HCT116 (cell line): Measurements from ENCODE around the gene PKM. TPM values are rescaled to one million over a fixed set of nuclear protein-coding genes. Genes with fewer than 3 reads are reported as not detected.

Experiments used
- ATAC-seq: fragments of 200-7000 bp; cut with Tn5 transposase; 2 replicates; pipeline ENCODE4 v1.9.1; 2020; ENCODE audit warnings: mild to moderate bottlenecking, moderate library complexity
- BruUV-seq: library from RNA; stranded (reverse); fragments of 400-500 nt; replicated peaks from 2 replicates; lab custom pipeline; 2021; lab: Mats Ljungman, UMichigan
- CTCF ChIA-PET: fragments of 300-600 bp; sonication (Branson Sonifier 250); formaldehyde crosslinking; loops from one replicate; lab custom pipeline; 2021; ENCODE audit warnings: antibody characterized with exemption; lab: Charles Lee
- POLR2A ChIA-PET: fragments of 300-600, 350-600 bp; sonication (Branson Sonifier 250); formaldehyde crosslinking; loops from one replicate; lab custom pipeline; 2021; ENCODE audit warnings: antibody characterized with exemption; lab: Charles Lee
- RAD21 ChIA-PET, 2 experiments: fragments of 300-600 bp; sonication (Branson Sonifier 250); formaldehyde crosslinking; loops; one replicate each; lab custom pipeline; 2023; ENCODE audit warnings: low total read pairs in 2 of 2; ENCODE audit not compliant: uncharacterized antibody in 2 of 2, unreplicated experiment in 2 of 2, low non-redundant PET in 1 of 2; lab: Charles Lee
- DNase-seq: peaks from one replicate; pipeline ENCODE4 v3.0.0-alpha.2; 2010; ENCODE audit warnings: low read depth, low spot score
- H2AFZ ChIP-seq: fragments of 200-600 bp; shearing (Covaris generic), sonication (generic); 2 replicates; pipeline ENCODE4 v1.6.1; 2017; ENCODE audit warnings: low read depth, mixed run types, mixed read lengths, antibody characterized with exemption, low read length; ENCODE audit not compliant: poor library complexity, severe bottlenecking
- H3K27ac ChIP-seq: 2 replicates; pipeline ENCODE4 v1.5.1; 2012; ENCODE audit warnings: low read depth, low read length
- H3K27me3 ChIP-seq: fragments of 200-600 bp; sonication (generic); 2 replicates; pipeline ENCODE4 v1.6.1; 2016; ENCODE audit warnings: mixed run types, low read length, mixed read lengths; ENCODE audit not compliant: insufficient read depth
- H3K36me3 ChIP-seq, 2 experiments: fragments of 200-500 bp in 1 of 2; fragments of 200-600 bp in 1 of 2; sonication (Bioruptor generic) in 1 of 2; sonication (generic) in 1 of 2; 2 replicates each; pipeline versions ENCODE4 v1.5.1 to v1.6.1; 2014 to 2016; ENCODE audit warnings: low read length in 2 of 2, inconsistent platforms in 1 of 2, mixed read lengths in 1 of 2, mixed run types in 1 of 2; ENCODE audit not compliant: insufficient read depth in 2 of 2, control insufficient read depth in 1 of 2
- H3K4me1 ChIP-seq, 2 experiments: fragments of 200-600 bp in 1 of 2; sonication (generic) in 1 of 2; 2 replicates each; pipeline versions ENCODE4 v1.5.1 to v1.6.1; 2012 to 2017; ENCODE audit warnings: low read length in 2 of 2, inconsistent platforms in 1 of 2, mild to moderate bottlenecking in 1 of 2, mixed read lengths in 1 of 2, mixed run types in 1 of 2, moderate library complexity in 1 of 2; ENCODE audit not compliant: insufficient read depth in 2 of 2, control insufficient read depth in 1 of 2
- H3K4me2 ChIP-seq: fragments of 200-600 bp; sonication (generic); 2 replicates; pipeline ENCODE4 v1.6.1; 2017; ENCODE audit warnings: mixed run types, low read length, mixed read lengths
- H3K4me3 ChIP-seq, 2 experiments: fragments of 200-600 bp in 1 of 2; sonication (generic) in 1 of 2; replicated peaks in 1 of 2; 2 replicates each; pipeline ENCODE4 v1.5.1; 2011 to 2016; ENCODE audit warnings: low read length in 2 of 2, control low read depth in 1 of 2, low read depth in 1 of 2, mild to moderate bottlenecking in 1 of 2, mixed read lengths in 1 of 2, mixed run types in 1 of 2
- H3K79me2 ChIP-seq: fragments of 200-600 bp; sonication (generic); 2 replicates; pipeline ENCODE4 v1.6.1; 2017; ENCODE audit warnings: mild to moderate bottlenecking, mixed run types, low read length, moderate library complexity, mixed read lengths; ENCODE audit not compliant: insufficient read depth
- H3K9ac ChIP-seq: fragments of 200-600 bp; sonication (generic); 2 replicates; pipeline ENCODE4 v1.6.1; 2016; ENCODE audit warnings: low read length, mixed read lengths
- H3K9me2 ChIP-seq: fragments of 200-600 bp; sonication (generic), shearing (Covaris generic); 2 replicates; pipeline ENCODE4 v1.6.1; 2017; ENCODE audit warnings: mixed run types, mild to moderate bottlenecking, moderate library complexity; ENCODE audit not compliant: insufficient read depth
- H3K9me3 ChIP-seq, 2 experiments: fragments of 200-500 bp in 1 of 2; fragments of 200-600 bp in 1 of 2; sonication (Bioruptor generic) in 1 of 2; sonication (generic) in 1 of 2; 2 replicates each; pipeline ENCODE4 v1.6.1; 2014 to 2017; ENCODE audit warnings: low read length in 2 of 2, mixed read lengths in 2 of 2, inconsistent platforms in 1 of 2, low read depth in 1 of 2, mild to moderate bottlenecking in 1 of 2, mixed run types in 1 of 2, moderate library complexity in 1 of 2; ENCODE audit not compliant: control insufficient read depth in 1 of 2, insufficient read depth in 1 of 2
- H4K20me1 ChIP-seq: fragments of 200-600 bp; sonication (generic), shearing (Covaris generic); 2 replicates; pipeline ENCODE4 v1.6.1; 2017; ENCODE audit warnings: mixed run types, mild to moderate bottlenecking, moderate library complexity; ENCODE audit not compliant: insufficient read depth
- CBX3 ChIP-seq: IDR thresholded peaks from 2 replicates; pipeline ENCODE4 v1.6.1; 2012; ENCODE audit warnings: low read depth
- CEBPB ChIP-seq: IDR thresholded peaks from 2 replicates; pipeline ENCODE4 v1.6.1; 2012; ENCODE audit warnings: low read depth
- EGR1 ChIP-seq: IDR thresholded peaks from 2 replicates; pipeline ENCODE4 v1.6.1; 2012; ENCODE audit warnings: low read depth
- ELF1 ChIP-seq: IDR thresholded peaks from 2 replicates; pipeline ENCODE4 v1.6.1; 2012; ENCODE audit warnings: low read depth, borderline replicate concordance
- EZH2phosphoT487 ChIP-seq: fragments of 200-600 bp; IDR thresholded peaks from 2 replicates; pipeline ENCODE4 v1.6.1; 2018; ENCODE audit warnings: antibody characterized with exemption, borderline replicate concordance
- JUND ChIP-seq: IDR thresholded peaks from 2 replicates; pipeline ENCODE4 v1.6.1; 2012
- POLR2A ChIP-seq: IDR thresholded peaks from 2 replicates; pipeline ENCODE4 v1.7.0; 2011; ENCODE audit warnings: borderline replicate concordance; ENCODE audit not compliant: insufficient read depth, insufficient read length; ENCODE audit errors: extremely low read depth
- POLR2AphosphoS5 ChIP-seq: IDR thresholded peaks from 2 replicates; pipeline ENCODE4 v1.6.1; 2011; ENCODE audit warnings: mild to moderate bottlenecking, low read depth, low read length, moderate library complexity
- RAD21 ChIP-seq: IDR thresholded peaks from 2 replicates; pipeline ENCODE4 v1.6.1; 2012; ENCODE audit warnings: low read depth, mild to moderate bottlenecking
- SIN3A ChIP-seq: IDR thresholded peaks from 2 replicates; pipeline ENCODE4 v1.6.1; 2012; ENCODE audit warnings: low read depth
- SP1 ChIP-seq: IDR thresholded peaks from 2 replicates; pipeline ENCODE4 v1.6.1; 2012; ENCODE audit warnings: low read depth
- SRF ChIP-seq: IDR thresholded peaks from 2 replicates; pipeline ENCODE4 v1.6.1; 2012; ENCODE audit warnings: low read depth
- TCF7L2 ChIP-seq: IDR thresholded peaks from 2 replicates; pipeline ENCODE4 v1.7.0; 2011; ENCODE audit warnings: borderline replicate concordance, inconsistent platforms; ENCODE audit not compliant: insufficient read depth, insufficient read length; ENCODE audit errors: extremely low read depth
- YY1 ChIP-seq: IDR thresholded peaks from 2 replicates; pipeline ENCODE4 v1.6.1; 2011; ENCODE audit warnings: low read length, low read depth, moderate library complexity, mild to moderate bottlenecking; ENCODE audit not compliant: insufficient replicate concordance; ENCODE audit errors: extremely low read depth
- ZBTB33 ChIP-seq: IDR thresholded peaks from 2 replicates; pipeline ENCODE4 v1.6.1; 2011; ENCODE audit warnings: mild to moderate bottlenecking, low read length, moderate library complexity; ENCODE audit not compliant: insufficient replicate concordance; ENCODE audit errors: extremely low read depth
- ZFX ChIP-seq: fragments of 450-650 bp; IDR thresholded peaks from 2 replicates; pipeline ENCODE4 v1.6.1; 2017
- ZNF274 ChIP-seq: fragments of 200-500 bp; sonication (Bioruptor generic); IDR thresholded peaks from 2 replicates; pipeline ENCODE4 v1.6.1; 2014; ENCODE audit warnings: mild to moderate bottlenecking, low read depth, low read length, inconsistent platforms
- intact Hi-C: fragments of 100-400 bp; cut with micrococcal nuclease; formaldehyde crosslinking; loops from 2 replicates; pipeline ENCODE4 v1.10.0; 2022
- total RNA-seq: library from RNA; stranded (reverse); gene quantifications from one replicate; pipeline ENCODE4 v1.2.1, GENCODE V29; 2021; ENCODE audit not compliant: unreplicated experiment
- TF ChIP-seq, protein P1 (sequence below), 3 experiments: fragments of 200-600 bp in 1 of 3; sonication (generic) in 1 of 3; IDR thresholded peaks in 2 of 3; conservative IDR thresholded peaks in 1 of 3; 2 replicates each; pipeline ENCODE4 v1.5.1; 2012 to 2017; ENCODE audit warnings: low read depth in 2 of 3, low read length in 2 of 3, antibody characterized with exemption in 1 of 3, borderline replicate concordance in 1 of 3, control low read depth in 1 of 3, mild to moderate bottlenecking in 1 of 3, mixed read lengths in 1 of 3, mixed run types in 1 of 3, moderate library complexity in 1 of 3; ENCODE audit not compliant: insufficient read depth in 1 of 3
- TF ChIP-seq, protein P2 (sequence below): IDR thresholded peaks from 2 replicates; pipeline ENCODE4 v1.6.1; 2012; ENCODE audit warnings: low read depth
- TF ChIP-seq, protein P3 (sequence below): IDR thresholded peaks from 2 replicates; pipeline ENCODE4 v1.6.1; 2012

The PKM gene
- total RNA-seq, 1 experiment from 2014 or later, result 1,664 TPM

- ChIA-PET CTCF (no interaction called here), POLR2A (interaction anchor here (1.5 kb wide), 1 partner anchor 10 kb away, joined by 3 read pairs; the partner anchor contains the start of gene GRAMD2A), RAD21 (no interaction called here)
- Histone ChIP-seq H3K4me1 (no peaks in the 10 kb centered on the region), H3K9me2 (no peaks in the 10 kb centered on the region), H3K36me3 (peaks cover 94 to 98% of the 10 kb centered on the region in 2 experiments), H3K27me3 (no peaks in the 10 kb centered on the region), H3K9ac (no peak overlapping the region), H3K4me2 (no peak overlapping the region), H4K20me1 (peaks cover 32% of the 10 kb centered on the region; the same call in 1 of the 2 replicates), H3K9me3 (no peaks in the 10 kb centered on the region), H2AFZ (no peak overlapping the region), H3K27ac (no peak overlapping the region), H3K79me2 (peaks cover 97% of the 10 kb centered on the region), H3K4me3 (no peak overlapping the region)
- intact Hi-C loops, result no loop called here
- ATAC-seq (no peak), DNase-seq (no peak)
- BruUV-seq, result no TSS peak
- TF ChIP-seq EGR1 (no peak), YY1 (no peak), SP1 (no peak), POLR2AphosphoS5 (no peak; the same call in 1 of the 2 replicates), ZFX (no peak), RAD21 (no peak), SIN3A (no peak), ZBTB33 (no peak), SRF (no peak), JUND (no peak), CEBPB (no peak), CBX3 (no peak), ZNF274 (no peak), TCF7L2 (no peak), ELF1 (no peak), POLR2A (no peak), EZH2phosphoT487 (no peak)
- TF ChIP-seq, protein P1, sequence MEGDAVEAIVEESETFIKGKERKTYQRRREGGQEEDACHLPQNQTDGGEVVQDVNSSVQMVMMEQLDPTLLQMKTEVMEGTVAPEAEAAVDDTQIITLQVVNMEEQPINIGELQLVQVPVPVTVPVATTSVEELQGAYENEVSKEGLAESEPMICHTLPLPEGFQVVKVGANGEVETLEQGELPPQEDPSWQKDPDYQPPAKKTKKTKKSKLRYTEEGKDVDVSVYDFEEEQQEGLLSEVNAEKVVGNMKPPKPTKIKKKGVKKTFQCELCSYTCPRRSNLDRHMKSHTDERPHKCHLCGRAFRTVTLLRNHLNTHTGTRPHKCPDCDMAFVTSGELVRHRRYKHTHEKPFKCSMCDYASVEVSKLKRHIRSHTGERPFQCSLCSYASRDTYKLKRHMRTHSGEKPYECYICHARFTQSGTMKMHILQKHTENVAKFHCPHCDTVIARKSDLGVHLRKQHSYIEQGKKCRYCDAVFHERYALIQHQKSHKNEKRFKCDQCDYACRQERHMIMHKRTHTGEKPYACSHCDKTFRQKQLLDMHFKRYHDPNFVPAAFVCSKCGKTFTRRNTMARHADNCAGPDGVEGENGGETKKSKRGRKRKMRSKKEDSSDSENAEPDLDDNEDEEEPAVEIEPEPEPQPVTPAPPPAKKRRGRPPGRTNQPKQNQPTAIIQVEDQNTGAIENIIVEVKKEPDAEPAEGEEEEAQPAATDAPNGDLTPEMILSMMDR (IDR thresholded peaks at IDR 0.05 in 2 of 3, conservative IDR thresholded peaks at IDR 0.05 in 1 of 3; ENCODE audit: borderline replicate concordance in 1 of 3, insufficient read depth in 1 of 3, low read depth in 2 of 3, low read length in 2 of 3), result no peak
- TF ChIP-seq, protein P2, sequence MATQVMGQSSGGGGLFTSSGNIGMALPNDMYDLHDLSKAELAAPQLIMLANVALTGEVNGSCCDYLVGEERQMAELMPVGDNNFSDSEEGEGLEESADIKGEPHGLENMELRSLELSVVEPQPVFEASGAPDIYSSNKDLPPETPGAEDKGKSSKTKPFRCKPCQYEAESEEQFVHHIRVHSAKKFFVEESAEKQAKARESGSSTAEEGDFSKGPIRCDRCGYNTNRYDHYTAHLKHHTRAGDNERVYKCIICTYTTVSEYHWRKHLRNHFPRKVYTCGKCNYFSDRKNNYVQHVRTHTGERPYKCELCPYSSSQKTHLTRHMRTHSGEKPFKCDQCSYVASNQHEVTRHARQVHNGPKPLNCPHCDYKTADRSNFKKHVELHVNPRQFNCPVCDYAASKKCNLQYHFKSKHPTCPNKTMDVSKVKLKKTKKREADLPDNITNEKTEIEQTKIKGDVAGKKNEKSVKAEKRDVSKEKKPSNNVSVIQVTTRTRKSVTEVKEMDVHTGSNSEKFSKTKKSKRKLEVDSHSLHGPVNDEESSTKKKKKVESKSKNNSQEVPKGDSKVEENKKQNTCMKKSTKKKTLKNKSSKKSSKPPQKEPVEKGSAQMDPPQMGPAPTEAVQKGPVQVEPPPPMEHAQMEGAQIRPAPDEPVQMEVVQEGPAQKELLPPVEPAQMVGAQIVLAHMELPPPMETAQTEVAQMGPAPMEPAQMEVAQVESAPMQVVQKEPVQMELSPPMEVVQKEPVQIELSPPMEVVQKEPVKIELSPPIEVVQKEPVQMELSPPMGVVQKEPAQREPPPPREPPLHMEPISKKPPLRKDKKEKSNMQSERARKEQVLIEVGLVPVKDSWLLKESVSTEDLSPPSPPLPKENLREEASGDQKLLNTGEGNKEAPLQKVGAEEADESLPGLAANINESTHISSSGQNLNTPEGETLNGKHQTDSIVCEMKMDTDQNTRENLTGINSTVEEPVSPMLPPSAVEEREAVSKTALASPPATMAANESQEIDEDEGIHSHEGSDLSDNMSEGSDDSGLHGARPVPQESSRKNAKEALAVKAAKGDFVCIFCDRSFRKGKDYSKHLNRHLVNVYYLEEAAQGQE, result no peak
- TF ChIP-seq, protein P3, sequence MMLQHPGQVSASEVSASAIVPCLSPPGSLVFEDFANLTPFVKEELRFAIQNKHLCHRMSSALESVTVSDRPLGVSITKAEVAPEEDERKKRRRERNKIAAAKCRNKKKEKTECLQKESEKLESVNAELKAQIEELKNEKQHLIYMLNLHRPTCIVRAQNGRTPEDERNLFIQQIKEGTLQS, result no peak
Observed at GRCh38 chr15:72207558-72208085, 23.4 kb downstream of the PKM start.
